ENCODE results near the gene SBNO2. TPM values are rescaled to one million over a fixed set of nuclear protein-coding genes. Genes with fewer than 3 reads are reported as not detected.

The SBNO2 gene
- total and polyA plus RNA-seq, 2 of the 4 experiments (the other 2 are of a cell fraction): 13.4 to 40.5 TPM

DNA sequence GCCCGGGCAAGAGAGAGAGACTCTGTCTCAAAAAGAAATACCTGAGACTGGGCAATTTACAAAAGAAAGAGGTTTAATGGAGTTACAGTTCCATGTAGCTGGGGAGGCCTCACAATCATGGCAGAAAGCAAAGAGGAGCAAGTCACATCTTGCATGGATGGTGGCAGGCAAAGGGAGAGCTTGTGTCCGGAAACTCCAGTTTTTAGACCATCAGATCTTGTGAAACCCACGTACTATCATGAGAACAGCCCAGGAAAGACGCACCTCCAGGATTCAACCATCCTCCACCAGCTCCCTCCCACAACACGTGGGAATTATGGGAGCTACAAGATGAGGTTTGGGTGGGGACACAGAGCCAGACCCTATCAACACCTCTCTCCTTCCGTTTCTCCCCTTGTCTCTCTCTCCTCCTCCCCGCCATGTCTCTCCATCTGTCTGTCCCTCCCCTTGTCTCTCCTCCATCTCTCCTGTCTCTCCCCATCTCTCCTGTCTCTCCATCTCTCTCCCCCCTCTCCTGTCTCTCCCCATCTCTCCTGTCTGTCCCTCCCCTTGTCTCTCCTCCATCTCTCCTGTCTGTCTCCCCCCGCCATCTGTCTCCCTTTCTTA lies 88.9 kb downstream of the SBNO2 start (continued):
- no peak for TF ChIP-seq MAZ (IDR thresholded peaks at IDR 0.05; ENCODE audit: borderline replicate concordance, low read depth, low read length)
- TF ChIP-seq MXI1 (IDR thresholded peaks at IDR 0.05; ENCODE audit: borderline replicate concordance, low read depth, low read length): no peak

DNA sequence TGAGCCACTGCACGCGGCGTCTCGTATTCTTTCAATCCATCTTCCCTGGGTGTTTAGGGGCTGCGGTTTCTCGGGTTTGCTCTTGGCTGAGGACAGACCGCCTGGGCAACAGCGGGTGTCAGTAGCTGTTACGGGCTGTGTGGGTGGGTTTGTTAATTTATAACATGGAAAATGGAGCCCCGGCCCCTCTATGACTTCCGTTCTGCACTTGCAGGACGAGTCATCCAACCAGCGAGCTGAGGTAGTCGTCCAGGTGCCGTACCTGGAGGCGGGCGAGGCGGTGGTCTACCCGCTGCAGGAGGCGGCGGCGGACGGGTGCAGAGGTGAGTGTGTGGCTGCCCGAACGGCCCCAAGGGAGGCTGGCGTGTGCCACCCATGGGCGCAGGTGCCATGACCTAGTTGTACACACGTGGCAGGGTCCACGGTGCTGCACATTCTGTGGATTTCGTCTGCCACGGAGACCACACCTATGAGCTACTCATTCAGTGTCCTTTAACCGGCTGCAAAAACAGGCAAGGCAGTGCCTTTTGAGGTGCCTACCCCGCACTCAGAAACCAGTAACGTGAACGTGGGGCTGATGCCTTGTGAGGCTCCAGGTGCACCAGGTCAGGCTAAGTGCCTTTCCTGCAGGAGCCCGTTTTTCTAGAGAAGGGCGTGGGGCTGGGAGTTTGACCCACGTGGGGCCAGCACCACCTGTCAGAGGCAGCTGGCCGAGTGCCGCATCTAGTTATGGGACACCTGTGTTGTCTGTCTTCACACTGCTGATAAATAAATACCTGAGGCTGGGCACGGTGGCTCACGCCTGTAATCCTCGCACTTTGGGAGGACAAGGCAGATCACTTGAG lies 89.8 kb downstream of the SBNO2 start:
- BruUV-seq (replicated peaks): no TSS peak
- Histone ChIP-seq H3K27me3 (ENCODE audit: control insufficient read depth, insufficient read depth, low read length) (no peaks in the 10 kb centered on the region), H3K36me3 (ENCODE audit: control insufficient read depth, insufficient read depth, low read length) (peaks cover 22% of the 10 kb centered on the region), H3K27ac (ENCODE audit: insufficient read depth, low read length) (no peak overlapping the region), H3K56ac (ENCODE audit: extremely low read depth, insufficient read depth, low read length) (no peak overlapping the region), H4K20me1 (ENCODE audit: insufficient read depth, low read length) (peaks cover 10% of the 10 kb centered on the region; the same call in 1 of the 2 replicates), H3K9me3 (ENCODE audit: control insufficient read depth, insufficient read depth, low read length) (no peaks in the 10 kb centered on the region), H3K4me3 (ENCODE audit: insufficient read depth, low read depth, low read length) (no peak overlapping the region), H4K91ac (ENCODE audit: insufficient read depth, low read depth, low read length) (no peak overlapping the region), H3K23ac (ENCODE audit: low read depth, low read length) (no peak overlapping the region), H2AK9ac (replicated peaks; ENCODE audit: low read depth, low read length, poor library complexity) (no peak overlapping the region), H3K14ac (replicated peaks; ENCODE audit: low read depth, low read length) (no peak overlapping the region), H2AFZ (replicated peaks; ENCODE audit: low read length, poor library complexity) (no peak overlapping the region), H3K4me2 (ENCODE audit: low read depth, low read length) (no peak overlapping the region), H2BK20ac (ENCODE audit: low read depth, low read length) (no peak overlapping the region), H2BK15ac (ENCODE audit: low read depth, low read length) (no peak overlapping the region), H4K5ac (ENCODE audit: low read depth, low read length) (no peak overlapping the region), H2BK120ac (ENCODE audit: low read depth, low read length) (no peak overlapping the region), H3K79me1 (ENCODE audit: low read depth in 1 of 2, low read length in 2 of 2) (no peaks in the 10 kb centered on the region; a peak in 1 of 4 replicates), H3K4me1 (ENCODE audit: control insufficient read depth, insufficient read depth, low read length) (no peaks in the 10 kb centered on the region), H4K8ac (ENCODE audit: low read depth in 2 of 2, low read length in 2 of 2) (no peak overlapping the region), H3K18ac (ENCODE audit: low read depth, low read length) (no peak overlapping the region), H3K4ac (ENCODE audit: low read depth, low read length) (no peak overlapping the region), H3K9ac (ENCODE audit: low read depth, low read length) (no peak overlapping the region), H2AK5ac (ENCODE audit: low read depth, low read length) (no peak overlapping the region), H2BK5ac (ENCODE audit: low read depth, low read length, poor library complexity, severe bottlenecking) (no peak overlapping the region), H3K9me1 (ENCODE audit: insufficient read depth, low read length) (no peaks in the 10 kb centered on the region)
- no peak for DNase-seq
- ChIA-PET CTCF (no interaction called here), POLR2A (ENCODE audit: unreplicated experiment) (no interaction called here)
- dilution Hi-C loops (cut with HindIII; ENCODE audit: low sequenced_read_pairs, unreplicated experiment): no loop called here
- WGBS, 2 experiments (ENCODE audit: extremely low coverage in 2 of 2, insufficient read length in 1 of 2): 91% methylated on average over 29 of the region's 43 CpGs; no CpG with 5 or more reads in 1 of the 2 experiments
- TF ChIP-seq CTCF (conservative IDR thresholded peaks at IDR 0.05; ENCODE audit: low read depth, low read length) (no peak), MAFK (IDR thresholded peaks at IDR 0.05; ENCODE audit: low read depth, low read length) (no peak), RCOR1 (IDR thresholded peaks at IDR 0.05; ENCODE audit: insufficient replicate concordance, low read length) (no peak), RAD21 (IDR thresholded peaks at IDR 0.05; ENCODE audit: low read length) (no peak), CEBPB (IDR thresholded peaks at IDR 0.05; ENCODE audit: low read depth, low read length) (no peak), CHD1 (IDR thresholded peaks at IDR 0.05; ENCODE audit: low read depth, low read length) (no peak), NFE2L2 (IDR thresholded peaks at IDR 0.05; ENCODE audit: low read depth, low read length) (no peak), MAZ (IDR thresholded peaks at IDR 0.05; ENCODE audit: borderline replicate concordance, low read depth, low read length) (no peak), MXI1 (IDR thresholded peaks at IDR 0.05; ENCODE audit: borderline replicate concordance, low read depth, low read length) (no peak), USF2 (IDR thresholded peaks at IDR 0.05; ENCODE audit: low read depth, low read length) (no peak), POLR2A (IDR thresholded peaks at IDR 0.05; ENCODE audit: low read depth, low read length) (no peak), FOS (IDR thresholded peaks at IDR 0.05; ENCODE audit: low read depth, low read length) (no peak), BHLHE40 (IDR thresholded peaks at IDR 0.05; ENCODE audit: low read depth, low read length) (no peak)
- ATAC-seq (ENCODE audit: low read depth): no peak
- intact Hi-C loops (cut with micrococcal nuclease): no loop called here
- in situ Hi-C loops (cut with MboI; ENCODE audit: low sequenced_read_pairs): no loop called here

Measured in IMR-90 (cell line).